ENCODE results near the gene MSGN1. TPM values are rescaled to one million over a fixed set of nuclear protein-coding genes. Genes with fewer than 3 reads are reported as not detected.

MSGN1 gene
- polyA plus RNA-seq, 1 of the 3 experiments (the other 2 are of a cell fraction): not detected

DNA sequence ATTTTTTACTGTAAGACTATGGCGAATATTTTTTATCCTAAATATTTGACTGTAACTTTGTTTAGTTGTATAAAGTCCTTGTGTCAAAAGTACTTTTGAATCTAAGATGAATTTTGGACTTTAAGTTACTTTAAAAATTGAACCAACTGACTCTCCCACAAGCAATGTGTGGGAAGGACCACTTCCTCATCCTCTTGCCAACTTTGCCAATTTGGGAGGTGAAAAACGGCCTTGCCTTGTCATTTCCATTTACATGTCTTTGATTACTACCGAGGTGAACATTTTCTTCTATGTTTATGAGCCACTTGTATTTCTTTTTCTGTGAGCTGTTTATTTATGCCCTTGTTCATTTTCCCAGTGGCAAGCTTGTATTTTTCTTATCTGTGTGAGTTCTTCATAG lies 12.8 kb upstream of the MSGN1 start:
- TF ChIP-seq GABPA (IDR thresholded peaks at IDR 0.05; ENCODE audit: low read depth) (no peak), RAD21 (IDR thresholded peaks at IDR 0.05; ENCODE audit: low read length) (no peak), RXRA (IDR thresholded peaks at IDR 0.05; ENCODE audit: borderline replicate concordance, low read depth) (no peak), TAF1 (IDR thresholded peaks at IDR 0.05; ENCODE audit: borderline replicate concordance, low read depth, low read length) (no peak), GATA2 (CRISPR knock-in tag; IDR thresholded peaks at IDR 0.05) (no peak), EP300 (IDR thresholded peaks at IDR 0.05; ENCODE audit: borderline replicate concordance in 1 of 2, low read depth in 1 of 2, low read length in 1 of 2) (no peak), FOSL2 (IDR thresholded peaks at IDR 0.05; ENCODE audit: borderline replicate concordance, low read depth) (no peak), ELF1 (IDR thresholded peaks at IDR 0.05) (no peak), RFX5 (IDR thresholded peaks at IDR 0.05; ENCODE audit: low read length) (no peak), SMC3 (IDR thresholded peaks at IDR 0.05; ENCODE audit: low read depth, low read length) (no peak), TCF12 (IDR thresholded peaks at IDR 0.05) (no peak)
- TF ChIP-seq, protein P1, sequence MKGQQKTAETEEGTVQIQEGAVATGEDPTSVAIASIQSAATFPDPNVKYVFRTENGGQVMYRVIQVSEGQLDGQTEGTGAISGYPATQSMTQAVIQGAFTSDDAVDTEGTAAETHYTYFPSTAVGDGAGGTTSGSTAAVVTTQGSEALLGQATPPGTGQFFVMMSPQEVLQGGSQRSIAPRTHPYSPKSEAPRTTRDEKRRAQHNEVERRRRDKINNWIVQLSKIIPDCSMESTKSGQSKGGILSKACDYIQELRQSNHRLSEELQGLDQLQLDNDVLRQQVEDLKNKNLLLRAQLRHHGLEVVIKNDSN (IDR thresholded peaks at IDR 0.05; ENCODE audit: borderline replicate concordance, low read depth): no peak
- TF ChIP-seq, protein P2, sequence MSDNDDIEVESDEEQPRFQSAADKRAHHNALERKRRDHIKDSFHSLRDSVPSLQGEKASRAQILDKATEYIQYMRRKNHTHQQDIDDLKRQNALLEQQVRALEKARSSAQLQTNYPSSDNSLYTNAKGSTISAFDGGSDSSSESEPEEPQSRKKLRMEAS (IDR thresholded peaks at IDR 0.05; ENCODE audit: low read depth): no peak
- TF ChIP-seq, protein P3, sequence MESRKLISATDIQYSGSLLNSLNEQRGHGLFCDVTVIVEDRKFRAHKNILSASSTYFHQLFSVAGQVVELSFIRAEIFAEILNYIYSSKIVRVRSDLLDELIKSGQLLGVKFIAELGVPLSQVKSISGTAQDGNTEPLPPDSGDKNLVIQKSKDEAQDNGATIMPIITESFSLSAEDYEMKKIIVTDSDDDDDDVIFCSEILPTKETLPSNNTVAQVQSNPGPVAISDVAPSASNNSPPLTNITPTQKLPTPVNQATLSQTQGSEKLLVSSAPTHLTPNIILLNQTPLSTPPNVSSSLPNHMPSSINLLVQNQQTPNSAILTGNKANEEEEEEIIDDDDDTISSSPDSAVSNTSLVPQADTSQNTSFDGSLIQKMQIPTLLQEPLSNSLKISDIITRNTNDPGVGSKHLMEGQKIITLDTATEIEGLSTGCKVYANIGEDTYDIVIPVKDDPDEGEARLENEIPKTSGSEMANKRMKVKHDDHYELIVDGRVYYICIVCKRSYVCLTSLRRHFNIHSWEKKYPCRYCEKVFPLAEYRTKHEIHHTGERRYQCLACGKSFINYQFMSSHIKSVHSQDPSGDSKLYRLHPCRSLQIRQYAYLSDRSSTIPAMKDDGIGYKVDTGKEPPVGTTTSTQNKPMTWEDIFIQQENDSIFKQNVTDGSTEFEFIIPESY (IDR thresholded peaks at IDR 0.05; ENCODE audit: borderline replicate concordance, low read depth): no peak
- TF ChIP-seq, protein P4, sequence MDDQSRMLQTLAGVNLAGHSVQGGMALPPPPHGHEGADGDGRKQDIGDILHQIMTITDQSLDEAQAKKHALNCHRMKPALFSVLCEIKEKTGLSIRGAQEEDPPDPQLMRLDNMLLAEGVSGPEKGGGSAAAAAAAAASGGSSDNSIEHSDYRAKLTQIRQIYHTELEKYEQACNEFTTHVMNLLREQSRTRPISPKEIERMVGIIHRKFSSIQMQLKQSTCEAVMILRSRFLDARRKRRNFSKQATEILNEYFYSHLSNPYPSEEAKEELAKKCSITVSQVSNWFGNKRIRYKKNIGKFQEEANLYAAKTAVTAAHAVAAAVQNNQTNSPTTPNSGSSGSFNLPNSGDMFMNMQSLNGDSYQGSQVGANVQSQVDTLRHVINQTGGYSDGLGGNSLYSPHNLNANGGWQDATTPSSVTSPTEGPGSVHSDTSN (IDR thresholded peaks at IDR 0.05): no peak
- TF ChIP-seq, protein P5, sequence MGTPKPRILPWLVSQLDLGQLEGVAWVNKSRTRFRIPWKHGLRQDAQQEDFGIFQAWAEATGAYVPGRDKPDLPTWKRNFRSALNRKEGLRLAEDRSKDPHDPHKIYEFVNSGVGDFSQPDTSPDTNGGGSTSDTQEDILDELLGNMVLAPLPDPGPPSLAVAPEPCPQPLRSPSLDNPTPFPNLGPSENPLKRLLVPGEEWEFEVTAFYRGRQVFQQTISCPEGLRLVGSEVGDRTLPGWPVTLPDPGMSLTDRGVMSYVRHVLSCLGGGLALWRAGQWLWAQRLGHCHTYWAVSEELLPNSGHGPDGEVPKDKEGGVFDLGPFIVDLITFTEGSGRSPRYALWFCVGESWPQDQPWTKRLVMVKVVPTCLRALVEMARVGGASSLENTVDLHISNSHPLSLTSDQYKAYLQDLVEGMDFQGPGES (IDR thresholded peaks at IDR 0.05; ENCODE audit: low read depth, low read length): no peak
- Histone ChIP-seq H3F3A (replicated peaks; ENCODE audit: insufficient read depth) (no peaks in the 10 kb centered on the region), H3K4me3 (ENCODE audit: low read depth in 2 of 2, low read length in 1 of 2) (no peak overlapping the region), H3K27ac (ENCODE audit: low read depth in 2 of 2, low read length in 1 of 2) (no peak overlapping the region), H3K4me2 (no peak overlapping the region), H3K27me3 (ENCODE audit: insufficient read depth) (no peaks in the 10 kb centered on the region; the same call in 1 of the 2 replicates), H3K9me2 (no peaks in the 10 kb centered on the region), H3K36me3 (replicated peaks in 1 of 2; ENCODE audit: control insufficient read depth in 1 of 2, insufficient read depth in 2 of 2, low read length in 1 of 2) (no peaks in the 10 kb centered on the region), H3K79me2 (ENCODE audit: insufficient read depth) (no peaks in the 10 kb centered on the region), H3K4me1 (ENCODE audit: control insufficient read depth in 1 of 2, insufficient read depth in 2 of 2, low read depth in 1 of 2, low read length in 1 of 2) (peaks cover 0 to 10% of the 10 kb centered on the region in 2 experiments; a peak in 1 of 4 replicates), H2AFZ (ENCODE audit: low read depth) (no peak overlapping the region), H3K9me3 (no peaks in the 10 kb centered on the region), H4K20me1 (ENCODE audit: insufficient read depth) (no peaks in the 10 kb centered on the region), H3K9ac (no peak overlapping the region)
- 31% methylated on average over 3 of the region's 3 CpGs for WGBS (ENCODE audit: low lambda C conversion rate)
- DNase-seq: no peak
- POLR2A ChIA-PET: no interaction called here
- CTCF ChIA-PET: no interaction called here

Data from SK-N-SH (cell line).